HG02571 (cell line): ENCODE measurements around the gene IKZF4.
"Not testable (repeated sequence)": the region's sequence is repeated elsewhere in the genome, so short reads cannot be mapped to it uniquely, and the experiment has no call there.

ENCODE experiments used
- ATAC-seq: cut with Tn5 transposase; IDR thresholded peaks from one replicate; pipeline ENCODE4 v1.9.1; 2021; ENCODE audit warnings: mild to moderate bottlenecking, moderate library complexity; ENCODE audit not compliant: unreplicated experiment

IKZF4 gene

GRCh38 chr12:55997535-55997859 is 23.3 kb upstream of the IKZF4 start:
- no peak for ATAC-seq

GRCh38 chr12:55999522-55999921 is 21.3 kb upstream of the IKZF4 start:
- ATAC-seq, result not testable (repeated sequence)

GRCh38 chr12:55999999-56000540 is 20.8 kb upstream of the IKZF4 start:
- ATAC-seq, result not testable (repeated sequence)

- no peak for ATAC-seq
Observed at GRCh38 chr12:56001487-56002100, 19.2 kb upstream of the IKZF4 start.

GRCh38 chr12:56003376-56003775 is 17.5 kb upstream of the IKZF4 start:
- ATAC-seq, result not testable (repeated sequence)

- no peak for ATAC-seq
Observed at GRCh38 chr12:56004211-56004610, 16.6 kb upstream of the IKZF4 start.

- peak; percentile 48 for ATAC-seq
Observed at GRCh38 chr12:56007564-56008559, 13.0 kb upstream of the IKZF4 start.

- ATAC-seq, result no peak
Observed at GRCh38 chr12:56010111-56010570, 10.7 kb upstream of the IKZF4 start.

GRCh38 chr12:56011509-56012090 is 9.2 kb upstream of the IKZF4 start:
- ATAC-seq, result no peak

- ATAC-seq, result no peak
Observed at GRCh38 chr12:56013482-56013881, 7.4 kb upstream of the IKZF4 start.

- ATAC-seq, result no peak
Observed at GRCh38 chr12:56014205-56014604, 6.6 kb upstream of the IKZF4 start.

GRCh38 chr12:56017181-56017580 is 3.7 kb upstream of the IKZF4 start:
- no peak for ATAC-seq

GRCh38 chr12:56018356-56018755 is 2.5 kb upstream of the IKZF4 start:
- no peak for ATAC-seq

GRCh38 chr12:56021889-56022497 is 1.1 kb downstream of the IKZF4 start:
- no peak for ATAC-seq

GRCh38 chr12:56028511-56029165 is 7.8 kb downstream of the IKZF4 start:
- no peak for ATAC-seq

GRCh38 chr12:56029166-56029519 is 8.3 kb downstream of the IKZF4 start:
- no peak for ATAC-seq

GRCh38 chr12:56029666-56030293 is 8.9 kb downstream of the IKZF4 start:
- ATAC-seq, result no peak

GRCh38 chr12:56031987-56032386 is 11.1 kb downstream of the IKZF4 start:
- no peak for ATAC-seq

- ATAC-seq, result no peak
Observed at GRCh38 chr12:56034586-56035332, 13.9 kb downstream of the IKZF4 start.
